ENCODE data around the gene SETD1B. TPM values are rescaled to one million over a fixed set of nuclear protein-coding genes. Genes with fewer than 3 reads are reported as not detected.

The SETD1B gene
- total RNA-seq, 4 donors from 2014 or later = 9.4 to 27.1 (median 19.9) TPM

DNA sequence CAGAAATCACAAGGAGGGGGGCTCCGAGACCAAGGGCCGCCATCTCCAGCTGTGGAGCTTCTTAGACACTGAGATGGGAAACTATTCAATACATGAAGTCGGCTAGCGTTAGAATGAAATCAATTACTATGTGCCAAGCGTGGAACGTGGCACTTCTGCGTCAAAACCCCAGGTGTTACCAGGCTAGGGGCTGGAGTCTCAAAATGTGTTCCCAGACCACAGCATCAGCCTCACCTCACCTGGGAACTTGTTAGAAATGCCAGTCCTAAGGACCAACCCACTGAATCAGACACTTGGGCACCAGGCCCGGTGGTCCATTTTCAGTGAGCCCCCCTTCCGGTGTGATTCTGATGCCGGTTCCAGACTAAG is 5.0 kb upstream of the SETD1B start:
- H3K4me3 ChIP-seq = peak overlapping the region; percentile 65 to 94 (median 84)
- H3K27me3 ChIP-seq = no peaks in the 10 kb centered on the region
- H3K4me1 ChIP-seq = peaks cover 57 to 67% (median 59%) of the 10 kb centered on the region in 4 donors
- TF ChIP-seq POLR2AphosphoS5 (IDR thresholded peaks at IDR 0.05) (no peak), POLR2A (IDR thresholded peaks at IDR 0.05; ENCODE audit: low read depth) (no peak), EP300 (IDR thresholded peaks at IDR 0.05) (no peak)
- TF ChIP-seq, protein P1, sequence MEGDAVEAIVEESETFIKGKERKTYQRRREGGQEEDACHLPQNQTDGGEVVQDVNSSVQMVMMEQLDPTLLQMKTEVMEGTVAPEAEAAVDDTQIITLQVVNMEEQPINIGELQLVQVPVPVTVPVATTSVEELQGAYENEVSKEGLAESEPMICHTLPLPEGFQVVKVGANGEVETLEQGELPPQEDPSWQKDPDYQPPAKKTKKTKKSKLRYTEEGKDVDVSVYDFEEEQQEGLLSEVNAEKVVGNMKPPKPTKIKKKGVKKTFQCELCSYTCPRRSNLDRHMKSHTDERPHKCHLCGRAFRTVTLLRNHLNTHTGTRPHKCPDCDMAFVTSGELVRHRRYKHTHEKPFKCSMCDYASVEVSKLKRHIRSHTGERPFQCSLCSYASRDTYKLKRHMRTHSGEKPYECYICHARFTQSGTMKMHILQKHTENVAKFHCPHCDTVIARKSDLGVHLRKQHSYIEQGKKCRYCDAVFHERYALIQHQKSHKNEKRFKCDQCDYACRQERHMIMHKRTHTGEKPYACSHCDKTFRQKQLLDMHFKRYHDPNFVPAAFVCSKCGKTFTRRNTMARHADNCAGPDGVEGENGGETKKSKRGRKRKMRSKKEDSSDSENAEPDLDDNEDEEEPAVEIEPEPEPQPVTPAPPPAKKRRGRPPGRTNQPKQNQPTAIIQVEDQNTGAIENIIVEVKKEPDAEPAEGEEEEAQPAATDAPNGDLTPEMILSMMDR (IDR thresholded peaks at IDR 0.05) = no peak
- peak overlapping the region; percentile 97 to 100 (median 100) for H3K27ac ChIP-seq (replicated peaks in 1 of 4)
- 32% methylated on average over 10 of the region's 10 CpGs for WGBS
- no peak for DNase-seq (ENCODE audit: extremely low spot score)
- intact Hi-C loops (cut with DNase I) = no loop called here
- no peaks in the 10 kb centered on the region for H3K9me3 ChIP-seq
- H3K36me3 ChIP-seq = peaks cover 0 to 12% (median 9%) of the 10 kb centered on the region in 4 donors

DNA sequence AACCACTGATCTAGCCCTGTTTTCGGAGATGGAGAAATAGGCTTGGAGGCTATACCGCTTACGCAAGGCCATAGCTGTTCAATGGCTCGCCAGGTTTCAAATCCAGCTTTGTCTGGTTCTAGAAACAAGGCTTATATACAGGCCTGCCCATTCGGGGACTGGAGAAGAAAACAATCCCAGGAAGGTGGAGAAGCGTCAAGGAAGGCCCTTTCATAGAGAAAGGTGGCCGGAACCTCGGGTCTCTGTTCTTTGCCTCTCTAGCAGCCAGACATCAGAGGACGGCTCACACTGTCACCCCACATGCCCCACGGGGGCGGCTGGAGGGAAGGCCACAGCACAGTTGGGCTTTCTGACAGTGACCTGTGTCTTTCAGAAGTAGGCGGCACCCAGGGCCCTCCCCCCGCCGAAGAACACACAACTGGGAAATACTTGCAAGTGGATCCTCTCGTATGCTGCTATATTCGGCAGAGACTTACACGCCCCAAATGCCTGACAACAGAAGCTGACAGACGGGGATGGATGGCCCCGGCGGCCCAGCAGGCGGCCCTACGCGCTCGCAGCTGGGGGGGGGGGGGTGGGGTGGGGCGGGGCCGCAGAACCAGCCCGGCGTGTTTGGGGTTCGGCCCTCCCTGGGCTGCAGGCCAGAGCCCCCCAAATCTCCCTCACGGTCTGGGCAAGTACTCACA is 4.5 kb upstream of the SETD1B start:
- Histone ChIP-seq H3K36me3 (peaks cover 0 to 12% (median 9%) of the 10 kb centered on the region in 4 donors), H3K4me3 (peak overlapping the region; percentile 65 to 94 (median 84)), H3K27ac (replicated peaks in 1 of 4) (peak overlapping the region; percentile 97 to 100 (median 100)), H3K9me3 (no peaks in the 10 kb centered on the region), H3K4me1 (peaks cover 53 to 61% (median 54%) of the 10 kb centered on the region in 4 donors), H3K27me3 (no peaks in the 10 kb centered on the region)
- intact Hi-C loops (cut with DNase I) = no loop called here
- TF ChIP-seq POLR2AphosphoS5 (IDR thresholded peaks at IDR 0.05) (peak in 1 of 2 donors; percentile 63), POLR2A (IDR thresholded peaks at IDR 0.05; ENCODE audit: low read depth) (peak; percentile 26), EP300 (IDR thresholded peaks at IDR 0.05) (no peak)
- peak; percentile 94 for DNase-seq (ENCODE audit: extremely low spot score)
- 32% methylated on average over 8 of the region's 30 CpGs for WGBS

DNA sequence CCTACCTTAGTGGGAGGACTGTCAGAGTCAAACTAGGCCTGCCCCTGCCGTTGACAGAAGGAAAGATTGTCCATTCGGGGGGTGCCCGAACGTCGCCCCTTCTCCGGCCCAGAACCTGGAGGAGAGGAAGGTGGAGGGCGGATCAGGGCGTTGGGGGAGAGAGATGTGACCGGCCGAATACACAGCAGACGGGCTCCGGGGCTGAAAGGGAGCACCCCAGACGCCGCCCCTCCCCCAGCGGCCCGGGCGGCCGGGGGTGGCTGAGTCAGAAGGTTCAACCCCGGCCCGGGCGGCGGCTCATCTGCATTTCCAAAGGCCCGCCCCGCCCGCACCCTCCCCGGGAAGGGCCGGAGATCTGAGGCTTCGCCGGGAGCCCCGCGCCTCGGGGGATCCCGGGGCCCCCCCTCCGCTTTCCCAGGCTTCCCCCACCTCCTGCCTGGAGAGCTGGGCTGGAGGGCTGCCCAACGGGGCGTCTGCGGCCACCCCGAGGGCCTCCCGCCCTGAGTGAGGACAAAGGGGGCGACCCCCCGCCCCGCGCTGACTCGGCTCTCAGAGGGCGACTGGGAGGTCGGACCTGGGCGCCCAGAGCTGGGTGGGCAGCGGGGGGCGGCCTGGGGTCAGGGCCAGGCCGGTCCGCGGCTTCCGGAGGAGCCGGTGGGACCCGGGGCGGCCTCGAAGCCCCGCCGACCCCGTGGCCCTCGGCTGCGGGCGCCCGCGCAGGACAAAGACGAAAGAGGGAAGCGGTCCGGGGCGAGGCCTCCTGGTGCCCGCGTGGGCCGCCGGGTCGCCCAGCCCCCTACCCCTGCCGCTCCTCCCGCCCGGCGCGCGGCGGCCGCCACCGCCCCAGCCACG is 3.7 kb upstream of the SETD1B start:
- 0% methylated on average over 6 of the region's 84 CpGs for WGBS
- H3K9me3 ChIP-seq = no peaks in the 10 kb centered on the region
- peak; percentile 96 for DNase-seq (ENCODE audit: extremely low spot score)

DNA sequence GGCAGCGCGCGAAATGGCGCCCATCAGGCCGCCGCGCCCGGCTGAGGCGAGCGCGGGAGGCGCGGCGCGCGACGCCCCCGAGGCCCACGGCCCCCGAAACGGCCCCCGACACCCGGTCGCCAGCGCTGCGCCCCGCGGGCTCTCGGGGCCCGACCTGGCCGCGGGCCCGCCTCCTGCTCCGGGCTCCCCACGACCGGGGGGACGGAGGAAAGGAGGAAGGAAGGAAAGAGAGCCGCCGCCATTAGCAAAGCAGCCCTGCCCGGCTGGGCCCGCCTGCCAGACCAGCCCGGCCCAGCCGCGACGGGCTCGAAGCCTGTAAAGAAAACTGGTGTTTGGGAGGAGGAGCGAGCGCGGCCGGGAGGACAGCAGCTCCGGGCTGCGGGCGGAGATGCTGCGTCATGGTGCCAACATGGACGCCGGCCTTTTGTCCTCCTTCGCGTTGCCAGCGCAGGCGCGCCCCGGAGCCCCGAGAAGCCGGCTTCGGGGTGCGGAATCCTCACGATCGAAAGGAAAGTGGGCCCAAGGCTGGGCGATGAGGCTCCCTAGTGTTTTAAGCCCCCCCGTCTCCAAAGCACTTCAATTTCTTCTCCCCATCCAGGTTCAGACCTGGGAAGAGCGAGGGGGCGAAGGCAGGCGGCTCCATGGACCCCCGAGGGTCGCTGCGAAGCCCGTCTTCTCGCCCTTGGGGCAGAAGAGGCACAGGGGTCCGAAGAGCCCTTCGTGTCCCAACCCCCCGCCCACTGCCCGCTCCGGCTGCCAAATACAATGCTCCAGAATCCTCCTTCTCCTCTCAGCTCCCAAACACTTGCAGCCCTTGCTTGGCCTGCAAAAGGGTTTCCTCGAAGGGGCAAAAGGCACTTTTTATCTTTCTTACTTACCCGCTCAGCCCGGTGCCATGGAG is 2.9 kb upstream of the SETD1B start:
- Histone ChIP-seq H3K4me1 (peaks cover 43 to 57% (median 47%) of the 10 kb centered on the region in 4 donors), H3K27ac (replicated peaks in 1 of 4) (peak overlapping the region; percentile 97 to 100 (median 100)), H3K27me3 (no peaks in the 10 kb centered on the region), H3K9me3 (no peaks in the 10 kb centered on the region), H3K4me3 (peak overlapping the region; percentile 65 to 94 (median 84)), H3K36me3 (peaks cover 0 to 4% (median 2%) of the 10 kb centered on the region in 4 donors)
- intact Hi-C loops (cut with DNase I) = no loop called here
- 0% methylated on average over 38 of the region's 86 CpGs for WGBS
- DNase-seq (ENCODE audit: extremely low spot score) = no peak
- TF ChIP-seq, protein P1 (IDR thresholded peaks at IDR 0.05) = no peak
- TF ChIP-seq EP300 (IDR thresholded peaks at IDR 0.05) = no peak
- peak; percentile 43 for TF ChIP-seq POLR2A (IDR thresholded peaks at IDR 0.05; ENCODE audit: low read depth)
- peak in 1 of 2 donors; percentile 69 for TF ChIP-seq POLR2AphosphoS5 (IDR thresholded peaks at IDR 0.05)

More for the DNA sequence above, 3.7 kb upstream of the SETD1B start:
- Histone ChIP-seq H3K4me1 (peaks cover 45 to 57% (median 48%) of the 10 kb centered on the region in 4 donors), H3K36me3 (peaks cover 0 to 12% (median 9%) of the 10 kb centered on the region in 4 donors), H3K27ac (replicated peaks in 1 of 4) (peak overlapping the region; percentile 97 to 100 (median 100)), H3K27me3 (no peaks in the 10 kb centered on the region), H3K4me3 (peak overlapping the region; percentile 65 to 94 (median 84))
- intact Hi-C loops (cut with DNase I) = no loop called here
- TF ChIP-seq POLR2AphosphoS5 (IDR thresholded peaks at IDR 0.05) (peak in 1 of 2 donors; percentile 68), POLR2A (IDR thresholded peaks at IDR 0.05; ENCODE audit: low read depth) (peak; percentile 76)
- TF ChIP-seq, protein P1 (IDR thresholded peaks at IDR 0.05) = no peak
